Right renal cortex interstitium (tissue), 3 donors: ENCODE results near the gene TXNDC12. TPM values are rescaled to one million over a fixed set of nuclear protein-coding genes. Genes with fewer than 3 reads are reported as not detected.
"Not testable (repeated sequence)": the region's sequence is repeated elsewhere in the genome, so short reads cannot be mapped to it uniquely, and the experiment has no call there.

ENCODE experiments used
- DNase-seq, 3 donors: peaks; one replicate each; pipeline ENCODE4 v3.0.0-alpha.2; 2013; ENCODE audit warnings: low read depth in 3 of 3, low spot score in 2 of 3
- polyA plus RNA-seq, 3 donors: library from polyadenylated mRNA; unstranded; fragments of 120-200 nt; gene quantifications; one replicate each; pipeline ENCODE4 v1.2.1, GENCODE V29; 2013; ENCODE audit not compliant: insufficient read length in 3 of 3

TXNDC12 gene
- polyA plus RNA-seq = 10 to 100 TPM; 72.8 to 77.9 (median 73.1) TPM

DNA sequence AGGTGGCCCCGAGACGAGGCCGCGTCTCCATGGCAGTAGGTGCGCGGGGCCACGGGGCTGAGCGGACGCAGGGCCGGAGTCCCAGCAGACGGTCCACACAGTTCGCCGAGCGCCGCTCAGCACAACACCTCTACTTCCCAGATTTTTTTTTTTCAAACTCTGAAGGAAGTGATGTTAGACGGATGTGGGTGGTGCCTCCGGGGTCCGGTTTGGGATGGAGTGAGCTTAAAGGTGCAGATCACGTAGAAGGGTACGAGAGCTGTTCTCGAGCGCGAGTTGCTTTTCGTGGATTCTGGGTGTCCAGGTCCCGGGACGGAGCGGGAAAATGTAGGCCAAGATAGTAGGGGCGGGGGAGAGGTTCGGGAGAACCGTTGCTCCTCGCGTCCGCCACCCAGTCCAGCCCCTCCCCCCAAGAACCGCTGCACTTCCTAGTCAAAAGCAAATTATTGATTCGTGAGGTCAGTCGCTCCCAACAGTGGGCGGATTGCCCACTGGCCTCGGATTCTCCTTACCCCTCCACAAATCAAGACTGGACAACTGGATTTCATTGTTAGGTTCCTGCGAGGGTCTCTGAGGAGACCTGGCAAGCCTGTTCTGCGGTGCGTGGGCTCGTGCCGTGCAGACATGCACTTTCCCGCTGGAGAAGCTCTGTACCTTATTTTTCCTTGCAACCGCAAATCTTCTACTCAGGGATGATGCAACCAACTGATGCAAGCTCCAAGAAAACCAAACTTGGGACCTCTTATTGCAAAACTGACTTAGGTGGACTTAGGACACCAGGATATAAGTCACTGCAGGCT lies at the start of gene TXNDC12:
TXNDC12 (minus strand) TSS at position 126 of the 800 bp plus-strand sequence; CDS start at position 31, 95 bp downstream.
- peak; percentile 80 to 86 (median 84) for DNase-seq

DNA sequence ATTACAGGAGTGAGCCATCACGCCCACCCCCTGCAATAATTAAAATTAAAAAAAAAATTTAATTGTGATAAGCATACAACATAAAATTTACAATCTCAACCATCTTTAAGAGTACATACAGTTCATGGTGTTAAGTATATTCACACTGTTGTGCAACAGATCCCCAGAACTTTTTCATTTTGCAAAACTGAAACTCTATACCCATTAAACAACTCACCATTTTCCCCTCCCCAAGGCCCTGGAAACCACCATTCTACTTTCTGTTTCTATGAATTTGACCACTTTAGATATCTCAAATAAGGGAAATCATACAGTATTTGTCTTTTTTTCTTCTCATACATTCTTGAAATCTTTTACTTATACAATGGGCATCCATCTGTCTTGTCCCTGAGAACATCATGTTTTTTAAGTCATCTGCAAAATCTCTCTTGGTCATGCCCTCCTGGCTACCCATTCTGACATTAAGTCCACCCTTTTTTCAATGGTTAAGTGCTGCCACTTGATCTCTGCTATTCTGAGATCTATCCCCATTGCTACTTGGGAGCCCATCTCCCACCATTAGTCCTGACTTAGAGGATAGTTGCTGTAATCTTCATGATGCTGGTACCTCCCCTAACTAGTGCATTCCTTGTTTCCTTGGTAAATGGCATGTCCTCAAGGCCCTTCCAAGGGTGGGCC lies 47.5 kb upstream of the TXNDC12 start:
- DNase-seq = no peak

DNA sequence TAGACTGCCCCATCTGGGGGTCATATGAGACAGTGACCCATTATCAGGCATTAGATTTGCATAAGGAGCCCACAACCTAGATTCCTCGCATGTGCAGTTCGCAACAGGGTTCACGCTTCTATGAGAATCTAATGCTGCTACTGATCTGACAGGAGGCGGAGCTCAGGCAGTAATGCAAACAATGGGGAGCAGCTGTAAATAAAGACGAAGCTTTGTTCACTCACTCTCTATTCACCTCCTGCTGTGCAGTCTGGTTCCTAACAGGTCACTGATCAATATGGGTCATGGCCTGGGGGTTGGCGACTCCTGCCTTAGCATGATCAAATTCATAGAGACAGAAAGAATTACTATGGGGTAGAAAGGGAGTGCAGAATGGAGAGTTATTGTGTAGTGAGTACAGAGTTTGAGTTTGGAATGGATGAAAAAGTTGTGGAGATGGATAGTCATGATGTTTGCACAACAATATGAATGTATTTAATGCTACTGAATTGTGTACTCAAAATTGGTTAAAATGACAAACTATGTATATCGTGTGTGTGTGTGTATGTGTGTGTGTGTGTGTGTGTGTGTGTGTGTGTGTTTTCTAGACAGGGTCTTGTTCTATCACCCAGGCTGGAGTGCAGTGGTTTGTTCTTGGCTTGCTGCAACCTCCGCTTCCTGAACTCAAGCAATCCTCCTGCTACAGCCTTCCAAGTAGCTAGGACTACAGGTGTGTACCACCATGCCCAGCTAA lies 43.3 kb upstream of the TXNDC12 start:
- no peak for DNase-seq

DNA sequence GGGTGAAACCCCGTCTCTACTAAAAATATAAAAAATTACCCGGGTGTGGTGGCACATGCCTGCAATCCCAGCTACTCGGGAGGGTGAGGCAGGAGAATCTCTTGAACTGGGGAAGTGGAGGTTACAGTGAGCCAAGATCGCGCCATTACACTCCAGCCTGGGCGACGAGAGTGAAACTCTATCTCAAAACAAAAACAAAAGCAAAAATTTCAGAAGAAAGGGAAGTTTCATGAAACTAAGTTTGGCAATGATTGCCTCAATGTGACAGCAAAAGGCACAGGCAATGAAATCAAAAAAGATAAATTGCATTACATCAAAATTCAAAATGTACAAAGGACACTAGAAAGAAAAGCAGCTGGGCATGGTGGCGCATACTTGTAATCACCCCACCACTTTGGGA lies 41.2 kb upstream of the TXNDC12 start:
- no peak for DNase-seq

DNA sequence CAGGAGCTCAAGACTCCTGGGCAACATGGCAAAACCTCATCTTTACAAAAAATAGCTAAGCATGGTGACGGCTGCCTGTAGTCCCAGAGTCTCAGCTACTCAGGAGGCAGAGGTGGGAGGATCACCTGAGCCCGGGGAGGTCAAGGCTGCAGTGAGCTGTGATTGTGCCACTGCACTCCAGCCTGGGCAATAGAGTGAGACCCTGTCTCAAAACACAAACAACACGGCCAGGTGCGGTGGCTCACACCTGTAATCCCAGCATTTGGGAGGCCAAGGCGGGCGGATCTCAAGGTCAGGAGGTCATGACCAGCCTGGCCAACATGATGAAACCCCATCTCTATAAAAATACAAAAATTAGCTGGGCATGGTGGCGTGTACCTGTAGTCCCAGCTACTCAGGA lies 39.3 kb upstream of the TXNDC12 start:
- DNase-seq = not testable (repeated sequence)

DNA sequence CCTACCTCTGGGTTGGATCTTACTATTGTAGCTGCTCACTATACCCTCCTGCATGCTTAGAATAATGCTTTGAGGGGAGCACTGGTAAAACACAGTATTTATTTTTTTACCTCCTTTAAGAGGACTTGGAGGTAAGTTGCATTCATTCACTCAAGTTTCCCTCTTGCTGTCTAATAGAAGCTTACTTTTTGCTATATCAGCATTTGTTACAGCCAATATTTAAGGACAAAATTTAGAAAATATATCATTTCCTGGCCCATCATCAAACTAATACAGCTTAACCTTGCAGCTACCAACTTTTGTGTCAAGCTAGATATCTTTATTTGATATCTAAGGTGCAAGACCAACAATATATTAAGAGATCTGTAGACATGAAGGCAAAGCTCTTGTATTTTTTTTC lies 32.9 kb upstream of the TXNDC12 start:
- not testable (repeated sequence) for DNase-seq

DNA sequence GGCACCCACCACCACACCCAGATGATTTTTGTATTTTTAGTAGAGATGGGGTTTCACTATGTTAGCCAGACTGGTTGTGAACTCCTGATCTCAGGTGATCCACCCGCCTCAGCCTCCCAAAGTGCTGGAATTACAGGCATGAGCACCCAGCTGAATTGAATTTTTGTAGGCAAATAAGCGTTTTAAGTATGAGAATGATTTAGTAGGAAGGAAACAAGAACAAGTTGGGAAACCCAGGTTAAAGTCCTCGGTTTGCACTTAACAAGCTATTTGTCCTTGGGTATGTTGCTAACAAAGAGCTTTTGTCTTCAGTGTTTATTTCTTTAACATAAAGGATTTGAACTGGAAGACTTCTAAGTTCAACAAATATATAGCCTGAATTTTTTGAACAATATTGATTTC lies 25.0 kb upstream of the TXNDC12 start:
- no peak for DNase-seq

DNA sequence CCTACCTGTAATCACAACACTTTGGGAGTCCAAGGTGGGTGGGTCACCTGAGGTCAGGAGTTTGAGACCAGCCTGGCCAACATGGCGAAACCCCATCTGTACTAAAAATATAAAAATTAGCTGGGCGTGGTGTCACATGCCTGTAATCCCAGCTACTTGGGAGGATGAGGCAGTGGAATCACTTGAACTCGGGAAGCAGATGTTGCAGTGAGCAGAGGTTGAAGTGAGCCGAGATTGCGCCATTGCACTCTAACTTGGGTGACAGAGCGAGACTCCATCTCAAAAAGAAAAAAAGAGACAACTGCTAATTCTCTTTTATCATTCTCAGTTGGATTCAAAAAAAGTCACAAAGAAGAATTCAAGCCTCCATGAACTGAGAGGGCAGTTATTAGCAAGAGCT lies 22.3 kb upstream of the TXNDC12 start:
- DNase-seq = not testable (repeated sequence)

DNA sequence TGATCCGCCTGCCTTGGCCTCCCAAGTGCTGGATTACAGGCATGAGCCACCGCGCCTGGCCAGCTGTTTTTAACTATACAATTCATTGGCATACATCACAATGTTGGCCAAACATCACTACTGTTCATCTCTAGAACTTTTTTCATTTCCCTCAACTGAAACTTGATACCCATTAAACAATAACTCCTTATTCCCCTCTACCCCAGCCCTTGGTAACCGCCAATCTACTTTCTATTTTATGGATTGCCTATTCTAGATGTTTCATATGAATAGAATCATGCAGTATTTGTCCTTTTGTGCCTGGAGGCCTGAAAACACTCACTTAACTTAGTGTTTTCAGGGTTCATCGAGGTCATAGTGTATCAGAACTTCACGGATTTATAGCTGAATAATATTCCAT lies 17.3 kb upstream of the TXNDC12 start:
- no peak for DNase-seq

DNA sequence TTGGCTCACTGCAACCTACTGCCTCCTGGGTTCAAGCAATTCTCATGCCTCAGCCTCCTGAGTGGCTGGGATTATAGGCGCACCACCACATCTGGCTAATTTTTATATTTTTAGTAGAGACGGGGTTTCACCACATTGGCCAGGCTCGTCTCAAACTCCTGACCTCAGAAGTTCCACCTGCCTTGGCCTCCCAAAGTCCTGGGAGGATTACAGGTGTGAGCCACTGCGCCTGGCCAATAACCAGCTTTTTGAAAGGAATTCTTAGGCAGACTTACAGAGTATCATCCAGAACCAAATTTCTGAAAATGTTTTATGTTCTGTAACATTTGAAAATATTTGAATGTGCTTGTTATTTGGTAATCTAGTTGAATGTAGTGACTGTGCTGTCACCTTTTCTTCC lies 15.7 kb upstream of the TXNDC12 start:
- no peak for DNase-seq

DNA sequence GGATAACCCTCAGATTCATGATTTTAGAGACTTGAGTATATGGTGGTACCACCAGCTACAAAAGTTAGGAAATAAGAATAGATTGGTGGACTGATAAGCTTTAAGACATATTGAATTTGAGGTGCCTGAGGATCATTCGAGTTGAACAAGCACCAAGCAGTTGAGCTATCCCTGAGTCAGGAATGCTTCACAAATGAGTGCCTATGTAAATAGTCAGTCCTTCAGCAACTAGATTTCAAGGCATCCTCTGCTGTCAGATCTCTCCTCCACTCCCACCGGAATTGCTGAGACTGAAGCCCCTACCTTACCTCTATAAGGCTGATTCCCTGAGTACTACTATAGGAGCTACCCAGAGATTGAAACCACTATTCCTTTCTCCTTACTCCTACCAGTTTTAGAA lies 8.2 kb upstream of the TXNDC12 start:
- no peak for DNase-seq

DNA sequence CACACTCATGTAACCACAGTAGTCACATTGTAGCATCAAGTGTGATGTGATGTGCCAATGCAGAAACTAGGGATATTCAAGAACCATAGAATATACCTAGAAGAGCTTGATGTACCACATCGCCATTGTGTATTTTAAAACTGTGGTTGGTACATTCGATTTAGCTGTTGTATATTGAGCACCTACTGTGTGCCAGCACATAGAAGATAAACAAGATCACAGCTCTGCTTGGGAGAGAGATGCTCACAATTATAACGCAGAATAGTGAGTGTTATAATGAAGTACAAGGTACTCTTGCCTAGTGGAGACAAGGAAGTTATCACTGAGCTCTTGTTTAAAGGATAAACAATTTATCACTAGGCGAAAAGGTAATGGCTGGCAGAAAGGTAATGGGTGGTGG lies 5.8 kb upstream of the TXNDC12 start:
- DNase-seq = no peak

DNA sequence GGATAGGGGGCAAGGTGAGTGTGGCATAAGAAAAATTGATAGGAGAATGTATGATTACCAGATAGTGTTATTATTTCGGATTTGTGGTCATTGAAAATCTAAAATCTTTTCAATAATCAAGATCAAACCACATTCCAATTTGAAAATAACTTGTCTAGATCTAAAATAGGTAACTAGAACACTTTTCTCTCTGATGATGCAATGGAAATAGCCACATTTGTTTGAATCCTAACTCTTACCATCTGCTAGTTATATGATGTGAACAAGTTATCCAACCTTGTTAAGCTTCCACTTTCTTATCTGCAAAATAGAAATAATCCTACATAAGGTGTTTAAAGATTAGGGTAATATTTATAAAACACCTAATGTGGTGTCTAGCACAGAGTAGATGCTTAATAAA lies 4.9 kb upstream of the TXNDC12 start:
- DNase-seq = no peak

DNA sequence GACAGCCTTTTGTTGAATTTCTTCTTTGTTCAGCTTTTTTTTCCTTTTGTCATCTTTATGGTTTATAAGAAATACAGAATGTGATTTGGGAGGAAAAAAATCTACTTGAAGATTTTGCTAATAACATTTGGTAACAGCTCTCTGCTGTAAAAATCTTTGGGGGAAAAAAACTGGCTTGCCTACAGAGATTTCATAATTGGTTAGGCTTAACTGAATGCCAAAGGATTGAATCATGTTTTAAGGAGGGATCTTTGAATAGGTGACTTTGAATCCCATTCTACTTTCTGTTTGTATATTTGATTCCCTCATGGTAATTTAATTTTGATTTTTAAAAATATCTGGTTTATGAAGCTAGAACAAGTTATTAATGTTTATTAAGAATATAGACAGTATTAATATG lies 4.3 kb upstream of the TXNDC12 start:
- no peak for DNase-seq

DNA sequence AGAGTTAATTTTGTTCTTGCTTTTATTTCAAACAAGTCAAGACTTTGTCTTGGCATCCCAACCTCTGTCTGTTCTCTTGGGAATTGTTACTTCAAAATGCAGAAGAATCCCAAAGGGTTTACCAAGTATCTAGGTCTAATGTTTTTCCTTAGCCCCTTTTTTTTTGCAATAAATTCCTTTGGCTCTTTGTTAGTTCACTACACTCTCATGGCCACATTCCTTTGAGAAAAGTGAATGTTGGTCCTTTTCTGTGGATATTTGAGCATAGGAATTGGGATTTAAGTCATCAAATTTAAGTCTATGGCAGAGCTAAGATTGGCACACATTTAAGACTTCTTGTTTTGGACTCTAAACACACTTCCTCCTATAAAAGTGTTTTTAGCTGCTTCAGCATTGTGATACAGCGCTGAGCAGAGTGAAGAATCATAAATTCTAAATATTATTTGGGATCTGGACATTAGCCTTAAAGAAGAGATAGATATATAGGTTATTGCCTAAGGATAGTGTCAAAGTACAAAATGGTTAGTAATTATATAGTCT lies 3.0 kb upstream of the TXNDC12 start:
- DNase-seq = no peak

DNA sequence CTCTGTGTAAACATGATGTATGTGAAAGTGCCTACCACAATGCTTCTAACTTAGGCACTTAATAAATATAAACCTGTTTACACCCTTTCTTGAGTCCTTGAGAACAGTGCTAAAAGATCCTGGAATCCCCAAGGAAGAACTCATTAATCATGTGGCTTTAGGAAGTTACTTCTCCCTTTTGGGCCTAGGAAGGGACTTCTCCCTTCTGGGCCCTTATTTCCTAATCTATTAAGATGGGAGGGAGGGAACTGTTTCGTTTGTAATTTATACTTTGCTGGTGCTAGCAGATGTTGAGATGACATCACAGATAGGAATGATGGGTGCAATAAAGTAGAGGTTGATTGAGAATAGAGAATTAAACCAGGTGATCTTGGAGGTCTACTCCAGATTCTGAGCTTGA lies 2.3 kb upstream of the TXNDC12 start:
- DNase-seq = no peak

DNA sequence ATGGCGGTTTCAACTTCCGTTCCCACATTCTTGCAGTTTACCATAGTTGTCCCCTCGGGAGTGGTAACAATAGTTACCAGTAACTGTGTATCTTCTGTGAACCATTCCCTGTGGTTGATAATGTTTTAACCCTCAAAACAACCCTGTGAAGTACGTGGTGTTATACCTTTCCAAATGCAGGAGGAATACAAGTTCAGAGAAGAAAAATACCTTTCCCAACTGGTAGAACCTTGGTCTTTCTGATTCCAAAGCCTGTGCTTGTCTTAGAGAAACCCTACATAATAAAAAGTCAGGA lies 1.9 kb upstream of the TXNDC12 start:
- no peak for DNase-seq

DNA sequence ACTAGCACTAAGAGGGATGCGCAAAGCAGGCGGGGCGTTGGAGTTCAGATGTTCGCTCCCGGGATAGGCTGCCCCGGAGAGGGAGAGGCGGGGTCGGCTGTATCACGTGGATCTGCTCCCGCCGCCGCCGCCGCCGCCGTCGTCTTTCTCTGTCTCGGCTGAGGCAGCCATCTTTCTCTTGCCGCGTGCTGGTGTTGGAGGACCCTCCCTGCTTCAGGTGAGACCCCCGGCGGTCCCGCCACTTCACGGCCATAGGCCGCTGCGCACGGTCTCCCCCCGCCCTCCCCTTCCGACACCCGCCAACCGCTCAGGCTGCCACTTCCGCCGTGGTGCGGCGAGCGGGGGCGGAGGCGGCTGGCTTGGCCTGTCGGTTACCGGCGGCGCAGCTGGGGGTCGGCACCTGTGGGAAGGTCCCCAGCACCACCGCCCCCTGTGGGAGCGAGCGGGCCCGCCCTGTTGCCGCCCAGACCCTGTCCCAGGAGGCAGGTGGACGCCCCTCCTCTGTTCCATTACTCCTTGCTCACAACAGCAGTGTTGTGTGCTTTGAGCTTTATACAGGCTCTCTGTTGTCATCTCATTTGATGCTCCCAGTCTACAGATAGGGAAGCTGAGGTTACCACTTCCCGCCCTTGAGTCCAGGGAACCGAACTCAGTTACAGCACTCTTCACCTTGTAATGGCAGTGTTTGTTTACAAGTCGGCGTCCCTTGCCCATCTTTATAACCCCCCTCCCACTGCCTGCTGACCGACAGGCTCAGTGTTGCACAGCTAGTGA lies 1.4 kb upstream of the TXNDC12 start, which contains the start of gene BTF3L4:
BTF3L4 (plus strand) TSS at position 133 of the 774 bp plus-strand sequence. CDS start 3,553 bp downstream, outside the sequence.
- peak in 2 of 3 donors; percentile 75 to 86 for DNase-seq

DNA sequence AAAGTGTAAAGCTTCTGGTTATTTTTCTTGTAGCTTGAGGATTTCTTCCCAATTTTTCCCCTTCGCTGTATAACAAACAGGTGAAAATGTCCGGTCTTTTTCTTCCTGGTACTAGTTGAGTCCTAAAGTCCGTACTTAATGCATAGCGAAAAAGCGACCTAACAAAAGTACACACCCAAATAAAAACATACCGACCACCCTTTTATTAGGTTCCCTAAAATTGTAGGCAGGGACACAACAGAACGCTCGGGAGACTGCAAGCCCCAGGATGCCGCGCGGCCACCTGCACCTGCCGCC lies 823 bp upstream of the TXNDC12 start:
- peak in 1 of 3 donors; percentile 27 for DNase-seq

DNA sequence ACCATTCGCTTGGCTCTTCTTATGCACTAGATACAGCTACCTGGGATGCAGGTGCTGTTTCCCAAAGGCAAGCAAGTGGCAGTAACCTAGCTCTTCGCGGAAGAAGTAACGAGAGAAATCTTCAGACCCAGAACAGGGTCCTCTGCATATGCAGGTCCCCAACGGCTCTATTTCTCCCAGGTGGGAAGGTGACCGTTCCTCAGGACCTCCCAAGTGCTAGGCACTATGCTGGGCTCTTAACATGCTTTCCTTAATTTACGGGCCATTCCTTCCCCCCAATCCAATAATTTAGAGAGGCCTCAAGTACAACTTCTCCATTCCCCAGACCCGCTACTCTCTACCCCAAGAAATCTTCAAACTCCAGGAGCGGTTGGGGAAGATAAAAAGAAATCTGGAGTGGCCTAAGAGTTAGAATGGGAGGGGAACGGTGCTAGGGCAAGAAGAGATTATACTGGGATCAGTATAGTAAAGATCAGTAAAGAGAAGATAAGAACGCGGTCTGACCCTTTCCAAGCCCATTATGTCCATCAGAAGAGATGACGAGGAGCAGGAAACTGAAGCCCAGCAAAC lies 410 bp downstream of the TXNDC12 start:
- no peak for DNase-seq
